Left ventricle myocardium inferior (tissue), 1 donor: ENCODE results near the gene ZNF789. TPM values are rescaled to one million over a fixed set of nuclear protein-coding genes. Genes with fewer than 3 reads are reported as not detected.
"Not testable (repeated sequence)": the region's sequence is repeated elsewhere in the genome, so short reads cannot be mapped to it uniquely, and the experiment has no call there.

ENCODE experiments used
- DNase-seq: peaks from one replicate; pipeline ENCODE4 v3.0.0-alpha.2; 2020
- H3K27ac ChIP-seq: fragments of 200-600 bp; replicated peaks from 2 replicates; pipeline ENCODE4 v1.8.0; 2021
- H3K27me3 ChIP-seq: fragments of 200-600 bp; 2 replicates; pipeline ENCODE4 v1.8.0; 2021; ENCODE audit warnings: low read depth
- H3K36me3 ChIP-seq: fragments of 200-600 bp; 2 replicates; pipeline ENCODE4 v1.8.0; 2021
- H3K4me1 ChIP-seq: fragments of 200-600 bp; 2 replicates; pipeline ENCODE4 v1.8.0; 2021
- H3K4me3 ChIP-seq: fragments of 200-600 bp; 2 replicates; pipeline ENCODE4 v1.8.0; 2021; ENCODE audit warnings: mild to moderate bottlenecking, moderate library complexity
- H3K9me3 ChIP-seq: fragments of 200-600 bp; replicated peaks from 2 replicates; pipeline ENCODE4 v1.8.0; 2021
- CTCF ChIP-seq: fragments of 200-600 bp; IDR thresholded peaks from 2 replicates; pipeline ENCODE4 v1.8.0; 2021; ENCODE audit warnings: antibody characterized with exemption, mild to moderate bottlenecking, borderline replicate concordance
- intact Hi-C: fragments of 100-400 bp; cut with micrococcal nuclease; formaldehyde crosslinking; loops from one replicate; pipeline ENCODE4 v1.11.0; 2022
- total RNA-seq: library from RNA; stranded (reverse); fragmentation: NEBNext Ultra II Directional; extraction: Animal tissue kit (Norgen Biotek cat#: 25700); gene quantifications from one replicate; pipeline ENCODE4 v1.2.1, GENCODE V29; 2021
- donor health status: DM: no; HTN: yes; CAD: no; lungs with severe emphysema.

Gene ZNF789
- total RNA-seq, 1 donor from 2014 or later = 3.3 TPM

- intact Hi-C loops = no loop called here
- peaks cover 36% of the 10 kb centered on the region for H3K36me3 ChIP-seq
- no peaks in the 10 kb centered on the region for H3K27me3 ChIP-seq
- peak within 1 kb of the TSS; percentile 99 for H3K4me3 ChIP-seq
- peaks cover 53% of the 10 kb centered on the region for H3K4me1 ChIP-seq
- H3K27ac ChIP-seq = peak within 1 kb of the TSS; percentile 96
- DNase-seq = peak; percentile 91
- no peak for TF ChIP-seq CTCF
- peaks cover 9% of the 10 kb centered on the region for H3K9me3 ChIP-seq
Observed at GRCh38 chr7:99499721-99500636, 27.3 kb downstream of the ZNF789 start, which contains the start of gene ZNF394. Gene ZNF394 (minus strand): TSS chr7:99500281. CDS start chr7:99500093, 188 bp downstream.

- peak overlapping the region; percentile 99 for H3K4me3 ChIP-seq
- peak overlapping the region; percentile 96 for H3K27ac ChIP-seq
- no peak for TF ChIP-seq CTCF
- H3K36me3 ChIP-seq = peaks cover 30% of the 10 kb centered on the region
- H3K9me3 ChIP-seq = peaks cover 2% of the 10 kb centered on the region
- H3K4me1 ChIP-seq = peaks cover 58% of the 10 kb centered on the region
- DNase-seq = no peak
- no peaks in the 10 kb centered on the region for H3K27me3 ChIP-seq
- intact Hi-C loops = no loop called here
Observed at GRCh38 chr7:99500637-99501009, 27.9 kb downstream of the ZNF789 start.

GRCh38 chr7:99501236-99501635, 28.5 kb downstream of the ZNF789 start:
- H3K27ac ChIP-seq = peak overlapping the region; percentile 96
- peaks cover 24% of the 10 kb centered on the region for H3K36me3 ChIP-seq
- H3K27me3 ChIP-seq, DNase-seq, H3K9me3 ChIP-seq, intact Hi-C loops: not testable (repeated sequence)
- peak overlapping the region; percentile 99 for H3K4me3 ChIP-seq
- peaks cover 64% of the 10 kb centered on the region for H3K4me1 ChIP-seq

- H3K4me3 ChIP-seq = peak overlapping the region; percentile 71
- peaks cover 61% of the 10 kb centered on the region for H3K4me1 ChIP-seq
- H3K9me3 ChIP-seq = no peaks in the 10 kb centered on the region
- TF ChIP-seq CTCF = no peak
- DNase-seq = no peak
- peak overlapping the region; percentile 99 for H3K27ac ChIP-seq
- intact Hi-C loops = no loop called here
- no peaks in the 10 kb centered on the region for H3K27me3 ChIP-seq
- no peaks in the 10 kb centered on the region for H3K36me3 ChIP-seq
Observed at GRCh38 chr7:99504281-99504602, 31.6 kb downstream of the ZNF789 start.

- Histone ChIP-seq H3K27ac (peak within 1 kb of the TSS; percentile 99), H3K4me3 (peak within 1 kb of the TSS; percentile 71), H3K4me1 (peaks cover 56% of the 10 kb centered on the region), H3K27me3 (no peaks in the 10 kb centered on the region), H3K9me3 (no peaks in the 10 kb centered on the region), H3K36me3 (no peaks in the 10 kb centered on the region)
- TF ChIP-seq CTCF = peak; percentile 11
- DNase-seq = peak; percentile 99
- intact Hi-C loops = no loop called here
Observed at GRCh38 chr7:99504603-99505323, 32.1 kb downstream of the ZNF789 start, which contains the start of gene ZKSCAN5. Gene ZKSCAN5 (plus strand): TSS chr7:99504662. CDS start chr7:99506045, 1,383 bp downstream.
